ENCODE measurements around the gene CCDC121. TPM values are rescaled to one million over a fixed set of nuclear protein-coding genes. Genes with fewer than 3 reads are reported as not detected.
A peak's percentile ranks its signal among the peaks of the same experiment; 100 is the strongest.

Gene CCDC121
- total RNA-seq, 3 donors from 2014 or later (not counting 1 experiment from before 2014, with no cell fraction given): 0.25 to 0.58 (median 0.42) TPM

GRCh38 chr2:27593240-27593639, 35.6 kb downstream of the CCDC121 start:
- no peak overlapping the region for H3K4me3 ChIP-seq (ENCODE audit: low read length)
- peaks cover 12% of the 10 kb centered on the region for H3K9me3 ChIP-seq (ENCODE audit: control insufficient read depth, insufficient read depth, low read length)
- Mint-ChIP-seq H3K27ac (no peak overlapping the region), H3K27me3 (ENCODE audit: low read depth in 2 of 2) (no peaks in the 10 kb centered on the region), H3K36me3 (peaks cover 25% of the 10 kb centered on the region), H3K4me3 (no peak overlapping the region), H3K9me3 (peaks cover 0 to 12% of the 10 kb centered on the region in 2 donors), H3K4me1 (peaks cover 43 to 51% of the 10 kb centered on the region in 2 donors)
- WGBS (ENCODE audit: insufficient coverage): 97% methylated on average over 2 of the region's 2 CpGs
- H3K4me1 ChIP-seq (ENCODE audit: control insufficient read depth, insufficient read depth, low read length): peaks cover 13% of the 10 kb centered on the region
- intact Hi-C loops (cut with micrococcal nuclease): no loop called here
- DNase-seq: no peak
- ATAC-seq: no peak
- H3K36me3 ChIP-seq (ENCODE audit: control insufficient read depth, insufficient read depth, low read length): peaks cover 6% of the 10 kb centered on the region
- no peaks in the 10 kb centered on the region for H3K27me3 ChIP-seq (ENCODE audit: control insufficient read depth, insufficient read depth, low read length)
- TF ChIP-seq CTCF (IDR thresholded peaks at IDR 0.05): no peak
- no peak overlapping the region for H3K27ac ChIP-seq (ENCODE audit: low read length)

- peak in 2 of 3 donors; percentile 24 to 53 for ATAC-seq
- no peak for TF ChIP-seq CTCF (IDR thresholded peaks at IDR 0.05)
- H3K4me3 ChIP-seq (ENCODE audit: low read length): no peak overlapping the region
- Mint-ChIP-seq H3K27ac (peak overlapping the region in 1 of 2 donors; percentile 62), H3K36me3 (peaks cover 23% of the 10 kb centered on the region), H3K9me3 (peaks cover 0 to 12% of the 10 kb centered on the region in 2 donors), H3K4me1 (peaks cover 41 to 47% of the 10 kb centered on the region in 2 donors), H3K4me3 (peak overlapping the region; percentile 67), H3K27me3 (ENCODE audit: low read depth in 2 of 2) (no peaks in the 10 kb centered on the region)
- H3K9me3 ChIP-seq (ENCODE audit: control insufficient read depth, insufficient read depth, low read length): peaks cover 12% of the 10 kb centered on the region
- no peaks in the 10 kb centered on the region for H3K27me3 ChIP-seq (ENCODE audit: control insufficient read depth, insufficient read depth, low read length)
- no peak overlapping the region for H3K27ac ChIP-seq (ENCODE audit: low read length)
- 62% methylated on average over 3 of the region's 3 CpGs for WGBS (ENCODE audit: insufficient coverage)
- no peak for DNase-seq
- H3K36me3 ChIP-seq (ENCODE audit: control insufficient read depth, insufficient read depth, low read length): peaks cover 2% of the 10 kb centered on the region
- peaks cover 21% of the 10 kb centered on the region for H3K4me1 ChIP-seq (ENCODE audit: control insufficient read depth, insufficient read depth, low read length)
- intact Hi-C loops (cut with micrococcal nuclease): no loop called here
Measured at GRCh38 chr2:27591745-27592144, 37.1 kb downstream of the CCDC121 start.

GRCh38 chr2:27588308-27588707, 40.5 kb downstream of the CCDC121 start:
- ATAC-seq: no peak
- Mint-ChIP-seq H3K36me3 (peaks cover 8% of the 10 kb centered on the region), H3K9me3 (peaks cover 0 to 4% of the 10 kb centered on the region in 2 donors), H3K4me1 (peaks cover 62 to 66% of the 10 kb centered on the region in 2 donors), H3K27ac (no peak overlapping the region), H3K27me3 (ENCODE audit: low read depth in 2 of 2) (no peaks in the 10 kb centered on the region), H3K4me3 (no peak overlapping the region)
- DNase-seq: no peak
- WGBS (ENCODE audit: insufficient coverage): no CpG with 5 or more reads among the region's 2 CpGs
- Histone ChIP-seq H3K27ac (ENCODE audit: low read length) (no peak overlapping the region), H3K36me3 (ENCODE audit: control insufficient read depth, insufficient read depth, low read length) (no peaks in the 10 kb centered on the region), H3K27me3 (ENCODE audit: control insufficient read depth, insufficient read depth, low read length) (no peaks in the 10 kb centered on the region), H3K4me1 (ENCODE audit: control insufficient read depth, insufficient read depth, low read length) (peaks cover 31% of the 10 kb centered on the region), H3K4me3 (ENCODE audit: low read length) (no peak overlapping the region), H3K9me3 (ENCODE audit: control insufficient read depth, insufficient read depth, low read length) (no peaks in the 10 kb centered on the region)
- intact Hi-C loops (cut with micrococcal nuclease): no loop called here
- TF ChIP-seq CTCF (IDR thresholded peaks at IDR 0.05): no peak

GRCh38 chr2:27587025-27587424, 41.8 kb downstream of the CCDC121 start:
- TF ChIP-seq CTCF (IDR thresholded peaks at IDR 0.05): no peak
- H3K27ac ChIP-seq (ENCODE audit: low read length): no peak overlapping the region
- H3K4me3 Mint-ChIP-seq: peak overlapping the region; percentile 6
- H3K4me3 ChIP-seq (ENCODE audit: low read length): no peak overlapping the region
- H3K36me3 ChIP-seq (ENCODE audit: control insufficient read depth, insufficient read depth, low read length): no peaks in the 10 kb centered on the region
- H3K27ac Mint-ChIP-seq: peak overlapping the region in 1 of 2 donors; percentile 35
- WGBS (ENCODE audit: insufficient coverage): 72% methylated on average over 2 of the region's 2 CpGs
- peaks cover 36% of the 10 kb centered on the region for H3K4me1 ChIP-seq (ENCODE audit: control insufficient read depth, insufficient read depth, low read length)
- peak in 1 of 3 donors; percentile 9 for ATAC-seq
- H3K27me3 ChIP-seq (ENCODE audit: control insufficient read depth, insufficient read depth, low read length): no peaks in the 10 kb centered on the region
- peaks cover 66 to 71% of the 10 kb centered on the region in 2 donors for H3K4me1 Mint-ChIP-seq
- DNase-seq: no peak
- intact Hi-C loops (cut with micrococcal nuclease): no loop called here
- H3K27me3 Mint-ChIP-seq (ENCODE audit: low read depth in 2 of 2): no peaks in the 10 kb centered on the region
- H3K36me3 Mint-ChIP-seq: peaks cover 8% of the 10 kb centered on the region
- H3K9me3 Mint-ChIP-seq: peaks cover 0 to 4% of the 10 kb centered on the region in 2 donors
- no peaks in the 10 kb centered on the region for H3K9me3 ChIP-seq (ENCODE audit: control insufficient read depth, insufficient read depth, low read length)

Measured in natural killer cell (primary cell).